ENCODE measurements around the gene KLK15. TPM values are rescaled to one million over a fixed set of nuclear protein-coding genes. Genes with fewer than 3 reads are reported as not detected.
A peak's percentile ranks its signal among the peaks of the same experiment; 100 is the strongest.

The KLK15 gene
- total and polyA plus RNA-seq, 3 experiments from 2014 or later: not detected

GRCh38 chr19:50832666-50833065 is 708 bp downstream of the KLK15 start:
- ChIA-PET POLR2A (no interaction called here), CTCF (no interaction called here)
- H3K9me3 ChIP-seq (ENCODE audit: low read length): no peaks in the 10 kb centered on the region
- Mint-ChIP-seq H3K36me3 (no peaks in the 10 kb centered on the region), H3K4me3 (no peak overlapping the region), H3K9me3 (peaks cover 0 to 2% (median 0%) of the 10 kb centered on the region in 5 donors), H3K27ac (peak overlapping the region in 1 of 8 donors; percentile 14), H3K4me1 (peaks cover 11 to 15% (median 13%) of the 10 kb centered on the region in 3 donors), H3K27me3 (peaks cover 29 to 63% of the 10 kb centered on the region in 2 donors)
- no peak overlapping the region for H3K27ac ChIP-seq (ENCODE audit: low read depth, low read length)
- no peak for DNase-seq
- H3K27me3 ChIP-seq (ENCODE audit: insufficient read depth, low read length, poor library complexity, severe bottlenecking): peaks cover 10% of the 10 kb centered on the region
- peaks cover 13% of the 10 kb centered on the region for H3K4me1 ChIP-seq (ENCODE audit: insufficient read depth, low read length)
- H3K36me3 ChIP-seq (ENCODE audit: insufficient read depth, low read length): no peaks in the 10 kb centered on the region
- no peak overlapping the region for H3K4me3 ChIP-seq (ENCODE audit: low read length)

- Mint-ChIP-seq H3K36me3 (no peaks in the 10 kb centered on the region), H3K9me3 (no peaks in the 10 kb centered on the region), H3K4me1 (peaks cover 4 to 8% (median 6%) of the 10 kb centered on the region in 3 donors), H3K27ac (no peak overlapping the region), H3K4me3 (no peak overlapping the region), H3K27me3 (peaks cover 21 to 59% of the 10 kb centered on the region in 2 donors)
- ChIA-PET CTCF (no interaction called here), POLR2A (no interaction called here)
- Histone ChIP-seq H3K27me3 (ENCODE audit: insufficient read depth, low read length, poor library complexity, severe bottlenecking) (peaks cover 4% of the 10 kb centered on the region), H3K36me3 (ENCODE audit: insufficient read depth, low read length) (no peaks in the 10 kb centered on the region), H3K4me1 (ENCODE audit: insufficient read depth, low read length) (peaks cover 8% of the 10 kb centered on the region), H3K4me3 (ENCODE audit: low read length) (no peak overlapping the region), H3K27ac (ENCODE audit: low read depth, low read length) (no peak overlapping the region), H3K9me3 (ENCODE audit: low read length) (no peaks in the 10 kb centered on the region)
- DNase-seq: no peak
Observed at GRCh38 chr19:50831026-50831396, 2.4 kb downstream of the KLK15 start.

GRCh38 chr19:50830266-50831025 is 2.9 kb downstream of the KLK15 start:
- Mint-ChIP-seq H3K4me1 (peaks cover 3 to 7% (median 5%) of the 10 kb centered on the region in 3 donors), H3K36me3 (no peaks in the 10 kb centered on the region), H3K27me3 (peaks cover 21 to 59% of the 10 kb centered on the region in 2 donors), H3K9me3 (no peaks in the 10 kb centered on the region), H3K27ac (no peak overlapping the region), H3K4me3 (no peak overlapping the region)
- H3K9me3 ChIP-seq (ENCODE audit: low read length): no peaks in the 10 kb centered on the region
- ChIA-PET CTCF (no interaction called here), POLR2A (no interaction called here)
- H3K4me3 ChIP-seq (ENCODE audit: low read length): no peak overlapping the region
- H3K27ac ChIP-seq (ENCODE audit: low read depth, low read length): no peak overlapping the region
- peaks cover 4% of the 10 kb centered on the region for H3K27me3 ChIP-seq (ENCODE audit: insufficient read depth, low read length, poor library complexity, severe bottlenecking)
- no peaks in the 10 kb centered on the region for H3K36me3 ChIP-seq (ENCODE audit: insufficient read depth, low read length)
- peaks cover 6% of the 10 kb centered on the region for H3K4me1 ChIP-seq (ENCODE audit: insufficient read depth, low read length)
- DNase-seq: no peak

- Histone ChIP-seq H3K9me3 (ENCODE audit: low read length) (no peaks in the 10 kb centered on the region), H3K27ac (ENCODE audit: low read depth, low read length) (no peak overlapping the region), H3K4me1 (ENCODE audit: insufficient read depth, low read length) (no peaks in the 10 kb centered on the region), H3K36me3 (ENCODE audit: insufficient read depth, low read length) (no peaks in the 10 kb centered on the region), H3K27me3 (ENCODE audit: insufficient read depth, low read length, poor library complexity, severe bottlenecking) (no peaks in the 10 kb centered on the region), H3K4me3 (ENCODE audit: low read length) (no peak overlapping the region)
- Mint-ChIP-seq H3K4me1 (peaks cover 0 to under 1% (median 0%) of the 10 kb centered on the region in 3 donors), H3K9me3 (no peaks in the 10 kb centered on the region), H3K36me3 (no peaks in the 10 kb centered on the region), H3K4me3 (no peak overlapping the region), H3K27me3 (peaks cover 17 to 53% of the 10 kb centered on the region in 2 donors), H3K27ac (no peak overlapping the region)
- CTCF ChIA-PET: no interaction called here
- DNase-seq: no peak
- POLR2A ChIA-PET: no interaction called here
Observed at GRCh38 chr19:50829801-50830200, 3.6 kb downstream of the KLK15 start.

- Histone ChIP-seq H3K9me3 (ENCODE audit: low read length) (no peaks in the 10 kb centered on the region), H3K4me3 (ENCODE audit: low read length) (no peak overlapping the region), H3K27ac (ENCODE audit: low read depth, low read length) (no peak overlapping the region), H3K4me1 (ENCODE audit: insufficient read depth, low read length) (no peaks in the 10 kb centered on the region), H3K36me3 (ENCODE audit: insufficient read depth, low read length) (no peaks in the 10 kb centered on the region), H3K27me3 (ENCODE audit: insufficient read depth, low read length, poor library complexity, severe bottlenecking) (no peaks in the 10 kb centered on the region)
- no peak for DNase-seq
- no peaks in the 10 kb centered on the region for H3K9me3 Mint-ChIP-seq
- H3K27ac Mint-ChIP-seq: peak overlapping the region in 1 of 8 donors; percentile 32
- H3K27me3 Mint-ChIP-seq: peaks cover 14 to 53% of the 10 kb centered on the region in 2 donors
- no peaks in the 10 kb centered on the region for H3K4me1 Mint-ChIP-seq
- H3K36me3 Mint-ChIP-seq: peaks cover 0 to 2% (median 0%) of the 10 kb centered on the region in 3 donors
- CTCF ChIA-PET: no interaction called here
- POLR2A ChIA-PET: no interaction called here
- H3K4me3 Mint-ChIP-seq: no peak overlapping the region
Observed at GRCh38 chr19:50827476-50827875, 5.9 kb downstream of the KLK15 start.

- Histone ChIP-seq H3K27ac (ENCODE audit: low read depth, low read length) (no peak overlapping the region), H3K27me3 (ENCODE audit: insufficient read depth, low read length, poor library complexity, severe bottlenecking) (peaks cover 4% of the 10 kb centered on the region), H3K9me3 (ENCODE audit: low read length) (no peaks in the 10 kb centered on the region), H3K4me3 (ENCODE audit: low read length) (no peak overlapping the region), H3K4me1 (ENCODE audit: insufficient read depth, low read length) (no peaks in the 10 kb centered on the region), H3K36me3 (ENCODE audit: insufficient read depth, low read length) (no peaks in the 10 kb centered on the region)
- H3K27ac Mint-ChIP-seq: no peak overlapping the region
- no peaks in the 10 kb centered on the region for H3K4me1 Mint-ChIP-seq
- H3K4me3 Mint-ChIP-seq: no peak overlapping the region
- peaks cover 0 to 5% (median 0%) of the 10 kb centered on the region in 3 donors for H3K36me3 Mint-ChIP-seq
- H3K27me3 Mint-ChIP-seq: peaks cover 12 to 57% of the 10 kb centered on the region in 2 donors
- POLR2A ChIA-PET: no interaction called here
- CTCF ChIA-PET: no interaction called here
- DNase-seq: no peak
- no peaks in the 10 kb centered on the region for H3K9me3 Mint-ChIP-seq
Observed at GRCh38 chr19:50826492-50827240, 6.7 kb downstream of the KLK15 start.

GRCh38 chr19:50823389-50824042 is 9.9 kb downstream of the KLK15 start, which contains the start of gene KLK1:
TSS of gene KLK1 (minus strand) at chr19:50823787. CDS start at chr19:50823748, 39 bp downstream.
- Histone ChIP-seq H3K4me3 (ENCODE audit: low read length) (no peak within 1 kb of the TSS), H3K27ac (ENCODE audit: low read depth, low read length) (peak within 1 kb of the TSS; percentile 57), H3K36me3 (ENCODE audit: insufficient read depth, low read length) (no peaks in the 10 kb centered on the region), H3K27me3 (ENCODE audit: insufficient read depth, low read length, poor library complexity, severe bottlenecking) (peaks cover 20% of the 10 kb centered on the region), H3K9me3 (ENCODE audit: low read length) (no peaks in the 10 kb centered on the region), H3K4me1 (ENCODE audit: insufficient read depth, low read length) (peaks cover 5% of the 10 kb centered on the region)
- Mint-ChIP-seq H3K9me3 (peaks cover 0 to 2% (median 0%) of the 10 kb centered on the region in 5 donors), H3K36me3 (peaks cover 0 to 5% (median 0%) of the 10 kb centered on the region in 3 donors), H3K27ac (peak within 1 kb of the TSS in 1 of 8 donors; percentile 30), H3K27me3 (peaks cover 27 to 73% of the 10 kb centered on the region in 2 donors), H3K4me1 (peaks cover 11 to 21% (median 12%) of the 10 kb centered on the region in 3 donors), H3K4me3 (no peak within 1 kb of the TSS)
- DNase-seq: no peak
- POLR2A ChIA-PET: no interaction called here
- CTCF ChIA-PET: no interaction called here
